D341Med (cell line): Measurements from ENCODE around the gene CDSN.
A peak's percentile ranks its signal among the peaks of the same experiment; 100 is the strongest.

ENCODE experiments used
- DNase-seq: peaks from one replicate; pipeline ENCODE4 v3.0.0; 2012; ENCODE audit warnings: low spot score

CDSN gene

DNA sequence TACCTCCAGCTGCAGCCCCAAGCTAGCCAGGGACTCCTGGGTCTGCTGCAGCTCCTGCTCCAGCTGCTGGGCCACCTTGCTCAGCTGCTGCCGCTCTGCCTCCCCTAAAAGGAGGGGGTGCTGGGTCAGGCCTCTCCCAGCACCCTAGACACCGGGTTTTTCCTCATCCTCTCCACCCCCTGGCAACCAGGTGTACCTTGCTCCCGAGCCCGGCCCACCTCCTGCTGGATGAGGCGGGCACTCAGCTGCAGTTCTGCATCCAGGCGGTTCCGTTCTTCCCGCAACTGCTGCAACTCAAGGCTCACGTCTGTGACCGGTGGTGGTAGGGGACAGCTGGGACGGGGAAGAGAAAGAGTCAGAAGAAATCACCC, 24.7 kb upstream of the CDSN start:
- DNase-seq: no peak

DNA sequence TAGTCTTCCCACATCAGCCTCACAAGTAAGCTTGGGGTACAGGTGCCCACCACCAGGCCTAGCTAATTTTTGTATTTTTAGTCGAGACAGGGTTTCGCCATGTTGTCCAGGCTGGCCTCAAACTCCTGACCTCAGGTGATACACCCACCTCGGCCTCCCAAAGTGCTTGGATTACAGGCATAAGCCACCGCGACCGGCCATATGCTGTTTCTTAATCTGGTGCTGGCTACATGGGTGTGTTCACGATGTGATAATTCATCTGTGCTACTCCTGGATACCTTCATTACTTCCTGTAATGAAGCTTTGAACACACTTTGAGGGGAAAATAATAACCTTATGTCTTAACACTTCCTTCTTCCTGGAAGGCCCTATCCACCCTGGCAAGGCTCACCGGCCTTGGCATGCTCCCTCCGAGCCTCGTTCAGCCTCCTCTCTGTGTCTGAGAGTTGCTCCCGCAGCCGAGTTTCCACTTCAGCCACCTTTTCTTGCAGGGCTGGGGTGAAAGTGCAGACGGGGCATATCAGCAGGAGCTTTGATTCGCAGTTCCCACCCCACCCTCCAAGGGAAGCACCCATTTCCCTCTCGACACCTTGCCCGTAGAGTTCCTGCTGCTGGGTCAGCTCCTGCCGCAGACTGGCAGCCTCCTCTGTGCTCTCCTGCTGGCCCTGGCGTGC, 24.2 kb upstream of the CDSN start:
- no peak for DNase-seq

DNA sequence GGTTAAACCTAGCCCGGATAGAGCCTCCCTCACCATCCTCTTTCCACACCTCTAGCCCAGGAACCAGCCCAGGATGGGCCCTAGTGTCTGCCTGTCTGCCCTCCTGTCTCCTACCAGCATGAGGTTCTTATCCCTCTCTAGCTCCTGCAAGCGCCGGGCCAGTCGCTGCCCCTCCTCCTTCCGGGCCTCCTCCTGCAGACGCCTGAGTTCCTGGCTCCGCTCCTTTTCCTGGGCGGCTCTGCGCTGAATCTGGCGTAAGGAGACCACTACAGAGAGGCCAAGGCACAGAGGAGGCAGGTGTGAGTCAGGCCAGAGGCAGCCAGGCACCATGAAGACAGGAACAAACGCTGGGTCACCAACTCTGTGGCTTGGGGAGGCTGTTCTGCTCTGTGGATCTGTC, 22.9 kb upstream of the CDSN start:
- DNase-seq: no peak

DNA sequence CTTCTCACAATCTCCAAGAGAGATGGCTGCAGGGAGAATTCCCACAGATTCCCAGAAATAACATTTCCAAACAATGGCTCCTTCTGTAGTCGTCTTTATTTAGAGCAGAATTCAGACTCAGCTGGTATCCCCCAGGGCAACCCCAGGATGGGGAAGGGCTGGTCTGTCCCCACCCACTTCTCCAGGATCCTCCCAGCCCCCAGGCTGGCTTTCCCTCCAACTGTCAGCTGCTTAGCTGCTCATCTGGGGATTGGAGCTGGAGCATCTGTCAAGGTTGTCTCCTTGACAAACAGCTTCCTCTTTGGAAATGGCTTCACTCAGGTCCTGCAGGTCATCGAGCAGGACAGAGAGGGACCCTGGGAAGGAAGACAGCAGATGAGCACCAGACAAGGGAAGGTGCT, 22.1 kb upstream of the CDSN start:
- DNase-seq: peak; percentile 73

DNA sequence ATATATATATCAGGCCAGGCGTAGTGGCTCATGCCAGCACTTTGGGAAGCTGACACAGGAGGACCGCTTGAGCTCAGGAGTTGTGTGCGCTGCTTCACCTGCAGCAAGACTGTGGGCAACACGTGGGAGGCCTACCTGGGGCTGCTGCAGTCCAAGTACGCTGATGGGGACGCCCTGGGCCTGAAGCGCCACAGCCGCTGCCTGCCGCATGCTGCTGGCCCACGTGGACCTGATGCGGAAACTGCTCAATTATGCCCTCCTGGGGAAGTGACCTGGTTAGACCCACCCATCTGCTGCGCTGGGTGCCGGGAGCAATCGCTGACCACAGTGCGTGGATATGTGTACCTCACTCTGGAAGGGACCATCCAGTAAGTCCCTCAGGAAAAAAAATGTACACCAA, 20.4 kb upstream of the CDSN start:
- no peak for DNase-seq

DNA sequence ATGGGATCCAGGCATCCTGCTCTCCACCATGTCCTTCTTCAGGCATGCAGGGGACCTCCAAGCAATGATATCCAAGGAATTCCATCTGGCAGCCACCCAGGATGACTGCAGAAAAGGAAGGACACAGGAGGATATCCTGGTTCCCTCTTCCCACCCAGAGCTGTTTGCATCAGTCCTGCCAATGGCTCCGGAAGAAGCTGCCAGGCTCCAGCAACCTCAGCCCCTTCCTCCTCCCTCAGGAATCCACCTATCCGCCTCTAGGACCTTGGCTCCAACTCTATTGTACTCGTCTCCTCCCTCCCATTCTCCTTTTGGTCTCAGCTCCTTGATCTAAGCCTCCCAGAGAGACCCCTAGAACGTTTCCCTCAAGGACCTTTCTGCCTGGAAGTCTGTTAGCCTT, 19.4 kb upstream of the CDSN start:
- no peak for DNase-seq

DNA sequence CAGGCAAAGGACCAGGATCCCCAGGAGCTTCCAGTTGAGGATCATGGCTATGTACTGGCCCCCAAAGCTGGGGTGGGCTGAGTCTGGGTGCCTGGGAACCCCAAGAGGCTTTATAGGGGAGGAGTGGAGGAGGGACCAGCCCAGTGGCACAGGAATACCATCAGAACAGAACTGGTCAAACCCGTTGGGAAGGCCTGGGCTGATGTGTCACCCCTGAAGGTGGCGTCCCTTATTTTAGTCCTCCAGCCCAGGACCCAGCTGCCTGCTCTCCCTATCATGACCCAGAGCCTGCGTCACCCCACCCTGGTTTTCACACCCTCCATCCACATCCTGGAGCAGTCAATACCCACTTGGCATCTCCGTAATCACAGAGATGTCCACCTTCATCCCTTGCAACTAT, 18.7 kb upstream of the CDSN start, which contains the start of gene PSORS1C2:
Gene PSORS1C2, minus strand, starts transcription at position 85 of the 400 bp plus-strand sequence. Its CDS starts 40 bp downstream, at position 45.
- DNase-seq: no peak

DNA sequence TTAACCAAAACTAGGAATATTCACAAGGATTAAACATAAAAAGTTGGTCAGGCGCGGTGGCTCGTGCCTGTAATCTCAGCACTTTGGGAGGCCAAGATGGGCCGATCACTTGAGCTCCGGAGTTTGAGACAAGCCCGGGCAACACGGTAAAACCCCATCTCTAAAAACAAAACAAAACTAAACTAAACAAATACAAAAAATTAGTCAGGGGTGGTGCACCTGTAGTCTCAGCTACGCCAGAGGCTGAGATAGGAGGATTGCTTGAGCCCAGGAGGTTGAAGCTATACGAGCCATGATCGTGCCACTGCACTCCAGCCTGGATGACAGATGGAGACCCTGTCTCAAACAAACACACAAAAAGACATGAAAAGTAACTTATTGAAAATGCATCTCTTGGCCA, 15.5 kb upstream of the CDSN start:
- DNase-seq: no peak

DNA sequence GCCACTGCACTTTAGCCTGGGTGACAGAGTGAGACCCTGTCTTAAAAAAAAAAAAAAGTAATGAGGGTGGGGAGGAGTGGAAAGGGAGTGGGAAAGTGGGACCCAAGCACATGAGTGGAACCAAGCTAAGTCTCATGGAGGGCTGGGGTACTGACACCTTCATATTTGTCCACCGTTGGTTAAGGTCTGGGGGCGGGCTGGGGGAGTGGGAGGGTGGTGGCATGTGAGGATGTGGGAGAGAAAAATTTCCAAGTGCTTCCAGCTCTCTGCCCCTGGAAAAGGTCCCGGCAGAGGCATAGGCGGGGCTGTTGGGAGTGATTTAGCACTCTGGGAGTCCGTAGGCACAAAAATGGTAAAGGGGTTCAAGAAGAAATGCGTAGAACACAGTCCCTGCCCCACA, 12.6 kb upstream of the CDSN start:
- no peak for DNase-seq

DNA sequence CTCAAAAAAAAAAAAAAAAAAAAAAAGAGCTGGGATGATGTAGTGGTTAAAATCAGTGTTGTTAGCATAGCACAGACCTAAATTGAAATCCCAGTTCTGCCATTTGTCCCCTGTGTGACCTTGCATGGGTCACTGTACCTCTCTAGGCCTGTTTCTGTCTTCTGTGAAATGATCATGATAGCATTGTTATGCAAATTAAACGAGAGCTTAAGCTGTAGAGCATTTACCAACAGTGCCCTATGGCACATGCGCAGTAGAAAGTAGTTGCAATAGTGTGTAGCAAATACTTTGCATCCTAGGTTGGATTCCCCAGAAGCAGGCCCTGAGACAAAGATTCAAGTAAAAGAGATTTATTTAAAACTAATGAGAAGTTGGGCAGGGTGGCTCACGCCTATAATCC, 11.3 kb upstream of the CDSN start:
- no peak for DNase-seq

DNA sequence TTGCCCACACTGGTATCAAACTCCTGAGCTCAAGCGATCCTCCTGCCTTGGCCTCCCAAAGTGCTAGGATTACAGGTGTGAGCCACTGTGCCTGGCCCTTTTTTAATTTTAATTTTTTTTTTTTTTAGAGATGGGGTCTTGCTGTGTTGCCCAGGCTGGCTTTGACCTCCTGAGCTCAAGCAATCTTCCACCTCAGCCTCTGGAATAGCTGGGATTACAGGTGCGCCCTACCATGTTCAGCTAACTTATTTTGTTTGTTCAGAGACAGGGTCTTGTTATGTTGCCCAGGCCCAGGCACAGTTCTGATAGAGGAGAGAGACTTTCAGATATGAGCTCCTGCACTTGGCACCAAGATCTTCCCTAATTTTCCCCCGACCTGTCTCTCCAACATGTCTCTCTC, 10.5 kb upstream of the CDSN start:
- DNase-seq: no peak

DNA sequence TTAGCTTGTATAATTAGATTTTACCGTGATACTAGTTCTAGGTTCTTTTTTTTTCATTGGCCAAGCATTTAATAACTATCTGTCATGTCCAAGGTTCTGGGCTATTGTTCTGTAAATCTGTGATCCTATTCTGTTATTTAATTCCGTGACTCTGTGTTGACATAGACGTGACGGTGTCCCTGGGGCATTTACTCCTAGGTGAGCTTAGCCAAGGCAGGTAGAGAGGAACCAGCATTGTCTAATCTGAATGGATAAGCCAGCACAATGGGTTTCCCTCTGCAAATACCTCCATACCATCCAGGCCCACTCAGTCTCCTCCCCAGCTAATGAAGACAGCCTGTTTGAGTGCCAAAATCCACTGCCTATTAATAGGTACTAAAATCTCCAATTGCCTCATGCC, 8.9 kb upstream of the CDSN start:
- DNase-seq: no peak

DNA sequence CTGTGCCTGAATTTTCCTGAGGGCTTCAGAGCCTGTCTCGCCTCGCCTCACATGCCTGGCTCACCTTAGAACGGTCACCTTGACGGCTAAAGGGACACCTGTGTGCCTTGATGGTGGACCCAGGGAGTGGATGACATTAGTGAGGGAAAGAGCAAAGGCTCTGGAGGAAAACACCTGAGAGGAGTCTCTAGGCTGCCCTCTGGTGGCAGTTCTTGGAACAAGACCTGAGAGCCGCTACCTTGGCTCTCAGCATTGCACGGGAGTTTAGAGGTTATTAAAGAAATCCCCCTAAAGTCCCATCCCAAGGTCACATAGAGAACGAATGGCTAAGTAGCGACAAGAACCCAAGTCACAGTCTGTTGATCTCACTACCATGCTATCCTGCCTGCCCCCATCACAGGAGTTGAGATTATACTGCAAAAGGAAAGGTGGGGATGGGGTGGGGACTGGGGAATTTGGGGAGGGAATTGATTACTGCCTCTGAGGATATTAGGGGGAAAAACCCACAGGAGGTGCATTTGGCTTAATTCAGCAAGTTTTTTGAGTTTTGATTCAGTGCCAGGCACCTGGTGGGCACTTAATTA, 7.9 kb upstream of the CDSN start:
- peak; percentile 74 for DNase-seq

DNA sequence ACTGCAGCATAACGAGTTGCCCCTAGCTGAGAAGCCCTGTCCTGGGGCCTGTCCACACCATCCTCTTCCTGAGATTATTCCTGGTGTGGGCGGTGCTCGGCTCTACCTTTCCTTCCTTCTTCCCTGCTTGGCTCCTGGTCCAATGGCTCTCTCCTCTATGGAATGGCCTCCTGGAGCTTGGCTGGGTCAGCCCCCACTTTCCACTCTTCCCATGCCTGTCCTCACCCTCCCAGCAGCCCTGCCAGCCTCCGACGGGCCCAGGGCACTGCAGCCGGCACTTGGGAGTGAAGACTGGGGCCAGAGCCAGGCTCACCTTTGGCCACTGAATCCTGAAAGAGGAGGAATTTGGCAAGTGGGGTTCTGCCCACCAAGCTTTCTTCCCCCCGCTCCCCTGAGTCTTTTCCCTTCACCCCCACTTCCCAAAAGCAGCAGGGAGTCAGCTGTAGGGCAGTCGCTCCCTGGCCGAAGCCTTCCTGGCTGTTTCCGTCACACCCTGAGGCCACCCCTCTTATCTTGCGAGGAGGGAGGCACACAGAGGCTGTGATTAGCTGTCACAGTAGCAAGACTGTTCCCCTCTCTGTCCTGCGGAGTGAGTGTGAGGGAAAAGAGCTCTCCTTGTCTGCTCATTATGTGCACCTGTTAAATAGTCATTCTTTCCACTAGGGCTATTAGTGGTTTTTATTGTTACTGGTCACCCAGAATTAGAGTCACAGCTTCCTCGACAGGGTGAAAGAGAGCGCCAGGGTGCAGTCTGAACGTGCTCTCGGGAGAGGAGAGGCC, 6.3 kb upstream of the CDSN start:
- DNase-seq: no peak

DNA sequence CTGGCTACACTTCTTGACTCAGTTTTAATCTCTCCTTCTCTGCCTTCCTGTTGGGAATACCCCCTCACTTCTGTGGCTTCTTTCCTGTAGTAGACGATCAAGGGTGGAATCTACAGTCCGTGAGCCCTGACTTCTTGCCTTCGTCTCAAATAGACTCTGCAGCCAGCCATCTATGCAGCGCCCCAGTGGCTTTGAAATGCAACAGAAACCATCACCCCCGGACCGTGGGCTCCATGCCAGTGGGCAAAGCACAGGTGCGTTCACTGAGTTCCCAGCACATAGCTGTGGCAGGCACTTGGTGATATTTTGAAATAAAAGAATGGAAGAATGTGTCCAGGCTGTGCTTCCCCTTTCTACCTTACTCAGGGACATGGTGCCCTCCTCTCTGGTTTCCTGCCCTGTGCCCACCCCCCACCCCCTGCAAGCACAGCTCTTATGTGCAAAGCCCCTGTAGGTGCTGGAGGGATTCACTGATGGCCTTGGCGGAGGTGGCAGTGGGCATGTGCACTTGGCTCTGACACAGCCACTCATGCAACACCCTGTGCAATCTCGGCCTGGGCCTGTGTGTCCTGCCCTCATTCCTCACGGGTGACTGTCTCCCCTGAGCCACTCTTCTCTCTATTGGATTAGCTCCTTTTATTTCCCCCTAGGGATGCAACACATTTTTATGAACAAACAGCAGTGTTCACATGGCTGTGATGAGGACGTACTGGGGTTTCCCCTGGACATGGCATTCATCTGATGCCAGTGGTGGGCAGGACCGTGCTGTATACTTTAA, 5.5 kb upstream of the CDSN start:
- DNase-seq: no peak

DNA sequence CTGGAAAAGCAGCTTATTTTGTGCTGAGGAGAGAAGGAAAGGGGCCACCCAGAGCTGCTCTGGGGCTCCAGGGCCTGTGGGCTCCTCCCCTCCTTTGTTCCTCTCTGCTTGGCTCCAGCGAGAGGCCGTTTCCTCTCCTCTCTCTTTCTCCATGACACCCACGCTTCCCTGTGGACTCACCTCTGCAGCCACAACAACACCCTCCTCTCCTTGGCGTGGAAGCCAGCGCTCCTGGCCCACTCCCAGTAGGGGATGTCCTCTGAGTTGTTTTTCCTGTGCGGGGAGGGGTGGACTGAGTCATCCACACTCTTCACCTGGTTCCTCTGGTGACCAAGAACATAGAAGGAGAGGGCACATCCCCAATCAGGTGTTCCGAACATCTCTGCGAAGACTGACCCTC, 4.9 kb upstream of the CDSN start:
- DNase-seq: no peak

DNA sequence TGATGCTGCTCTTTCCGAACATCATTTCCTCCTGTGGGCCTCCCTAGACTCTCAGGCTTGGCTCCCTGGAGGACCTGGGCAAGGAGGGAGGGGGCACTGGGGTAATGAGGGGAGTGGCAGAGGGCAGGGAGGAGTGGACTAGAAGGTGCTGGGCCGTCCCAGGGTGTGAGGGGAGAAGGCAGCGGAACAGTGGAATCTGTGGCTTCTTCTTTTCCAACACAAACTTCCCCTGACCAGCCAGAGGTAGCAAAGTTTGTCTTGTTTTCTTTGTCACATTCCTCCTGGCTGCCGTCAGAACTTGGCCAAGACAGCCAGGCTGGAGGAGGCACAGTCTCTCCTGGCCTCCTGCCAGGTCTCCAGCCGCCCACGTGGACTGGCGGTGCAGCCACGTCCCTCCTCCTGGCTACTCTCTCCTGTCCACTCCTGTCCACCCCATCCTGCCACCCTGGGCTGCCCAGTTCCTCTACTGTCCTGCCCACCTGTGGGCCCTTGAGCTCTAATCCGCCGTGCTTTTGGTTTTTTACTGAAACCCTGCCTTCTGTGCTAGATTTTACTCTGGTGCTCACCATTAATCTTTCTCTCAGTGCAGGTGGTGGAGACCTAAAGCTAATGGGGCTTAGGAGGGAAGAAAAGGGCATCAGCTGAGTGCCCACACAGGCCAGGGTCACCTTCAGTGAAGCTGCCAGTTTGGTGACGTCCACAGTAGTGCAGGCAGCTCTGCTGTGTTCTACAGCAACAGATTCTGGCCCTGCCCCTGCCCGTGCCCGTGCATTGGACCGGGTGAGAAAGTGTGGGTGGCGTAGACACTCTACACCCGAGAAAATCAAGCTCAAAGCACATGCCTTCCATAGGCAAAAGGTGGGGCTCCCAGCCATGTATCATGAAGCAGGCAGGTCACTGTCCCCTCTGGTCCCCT, 2.8 kb upstream of the CDSN start:
- no peak for DNase-seq

DNA sequence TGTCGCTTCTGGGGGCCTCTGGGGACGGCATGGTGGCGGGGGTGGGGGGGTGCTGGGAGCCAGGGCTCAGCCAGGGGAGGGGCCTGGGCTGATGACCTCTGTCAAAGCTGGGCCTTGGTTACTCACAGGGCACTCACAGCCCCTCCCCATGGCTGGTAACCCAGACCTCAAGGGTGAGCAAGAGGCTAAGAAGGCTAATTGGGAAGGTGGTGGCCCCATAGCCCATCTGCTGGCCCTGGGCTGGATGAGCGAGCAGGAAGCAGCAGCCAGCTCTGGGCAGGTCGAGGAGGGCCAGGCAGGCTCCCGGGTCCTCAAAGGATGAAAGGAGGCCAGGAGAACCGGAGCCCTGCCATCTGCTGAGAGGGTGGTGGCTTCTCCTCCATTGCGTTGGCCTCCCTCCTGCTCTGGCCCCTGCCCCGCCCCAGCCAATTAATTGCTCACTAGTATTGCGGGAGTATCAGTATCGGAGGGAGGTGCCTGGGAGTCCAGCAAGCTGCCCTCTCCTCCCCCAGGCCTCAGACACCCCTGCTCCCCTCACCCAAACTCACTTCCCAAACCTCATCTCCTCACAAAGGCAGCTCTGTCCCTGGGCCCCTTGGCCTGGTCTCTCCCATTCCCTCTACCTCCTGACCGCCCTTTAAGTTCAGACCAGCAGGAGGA, 1.0 kb upstream of the CDSN start:
- DNase-seq: no peak

DNA sequence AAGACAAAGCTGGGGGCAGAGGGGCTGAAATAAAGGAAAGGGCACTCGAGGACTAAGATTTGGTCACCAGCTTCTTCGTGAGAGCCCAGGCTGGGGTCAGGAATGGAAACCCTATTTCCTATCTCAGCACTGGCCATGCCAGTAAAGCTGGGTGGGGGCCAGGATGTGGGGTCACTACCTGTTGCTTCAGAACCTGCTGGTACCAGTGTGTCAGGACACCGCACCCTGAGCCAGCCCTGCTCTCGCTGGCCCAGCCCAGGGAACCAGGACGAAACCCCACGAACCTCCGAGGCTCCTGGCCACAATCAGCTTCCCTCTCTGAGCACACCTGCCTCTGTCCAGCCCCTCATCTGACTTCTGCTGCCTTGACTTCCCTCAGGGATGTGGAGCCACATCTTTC, 2.1 kb downstream of the CDSN start:
- DNase-seq: no peak

DNA sequence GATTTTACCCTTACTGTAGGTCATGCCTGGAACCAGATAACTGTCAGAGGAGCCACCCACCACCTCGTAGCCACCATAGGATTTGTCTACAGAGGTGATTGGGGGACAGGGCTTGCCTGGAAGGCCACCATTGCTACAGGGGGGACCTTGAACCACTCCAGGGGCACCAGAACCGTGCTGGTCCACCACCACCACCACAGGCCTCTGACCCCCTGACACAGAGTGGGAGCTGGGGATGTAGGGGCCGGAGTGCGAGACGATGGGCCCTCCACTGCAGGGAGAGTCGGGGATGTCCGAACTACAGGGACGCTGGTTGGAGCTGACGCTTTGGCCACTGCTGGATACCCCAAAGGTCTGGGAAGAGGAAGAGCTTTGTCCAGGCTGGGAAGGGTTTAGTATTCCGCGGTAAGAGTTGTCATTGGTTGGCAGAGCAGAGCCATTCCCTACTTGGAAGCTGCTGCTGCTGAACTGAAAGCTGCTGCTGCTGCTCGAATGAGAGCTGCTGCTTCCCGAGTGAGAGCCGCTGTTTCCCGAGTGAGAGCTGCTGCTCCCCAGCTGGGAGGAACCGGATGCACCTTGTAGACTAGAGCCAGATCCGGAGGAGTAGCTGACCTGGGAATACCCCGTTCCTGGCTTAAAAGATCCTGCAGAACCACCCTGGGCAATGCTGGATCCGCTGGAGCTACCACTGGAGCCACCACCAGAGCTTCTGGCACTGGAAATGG, 3.4 kb downstream of the CDSN start:
- peak; percentile 19 for DNase-seq
